ENCODE data around the gene HENMT1. TPM values are rescaled to one million over a fixed set of nuclear protein-coding genes. Genes with fewer than 3 reads are reported as not detected.

HENMT1 gene
- total RNA-seq, 2 experiments from 2014 or later = 6.3 to 8.2 TPM

GRCh38 chr1:108615544-108615943 is 45.3 kb downstream of the HENMT1 start:
- no peaks in the 10 kb centered on the region for H3K9me3 ChIP-seq (ENCODE audit: control insufficient read depth in 1 of 2, insufficient read depth in 1 of 2, low read length in 2 of 2)
- intact Hi-C loops (cut with DNase I, micrococcal nuclease) = no loop called here
- Mint-ChIP-seq H3K27ac (no peak overlapping the region), H3K9me3 (no peaks in the 10 kb centered on the region), H3K4me3 (no peak overlapping the region), H3K27me3 (no peaks in the 10 kb centered on the region), H3K36me3 (ENCODE audit: low read depth) (peaks cover 10% of the 10 kb centered on the region), H3K4me1 (ENCODE audit: low read depth) (no peaks in the 10 kb centered on the region)
- POLR2A ChIA-PET = interaction anchor here (0.9 kb wide), 1 partner anchor 56 kb away, joined by 3 read pairs; the partner anchor contains the start of gene EEIG2
- H3K4me3 ChIP-seq (ENCODE audit: low read length) = no peak overlapping the region
- ATAC-seq (ENCODE audit: poor library complexity) = no peak
- no peak overlapping the region for H3K27ac ChIP-seq (ENCODE audit: low read depth in 1 of 2, low read length in 2 of 2)
- TF ChIP-seq CTCF (IDR thresholded peaks at IDR 0.05) = no peak
- no peaks in the 10 kb centered on the region for H3K27me3 ChIP-seq (ENCODE audit: control insufficient read depth in 1 of 2, insufficient read depth in 2 of 2, low read length in 2 of 2)
- CTCF ChIA-PET = interaction anchor here (0.6 to 0.7 kb wide), 3 partner anchors 8 to 282 kb away, joined by 3 read pairs; partner anchors contain the start of gene EEIG2
- H3K36me3 ChIP-seq (ENCODE audit: insufficient read depth, low read length) = peaks cover 27% of the 10 kb centered on the region
- DNase-seq = no peak
- H3K4me1 ChIP-seq (ENCODE audit: insufficient read depth, low read length) = no peaks in the 10 kb centered on the region

- ATAC-seq (ENCODE audit: poor library complexity) = no peak
- Histone ChIP-seq H3K27me3 (ENCODE audit: control insufficient read depth in 1 of 2, insufficient read depth in 2 of 2, low read length in 2 of 2) (no peaks in the 10 kb centered on the region), H3K4me1 (ENCODE audit: insufficient read depth, low read length) (no peaks in the 10 kb centered on the region), H3K27ac (ENCODE audit: low read depth in 1 of 2, low read length in 2 of 2) (no peak overlapping the region), H3K4me3 (ENCODE audit: low read length) (no peak overlapping the region), H3K9me3 (ENCODE audit: control insufficient read depth in 1 of 2, insufficient read depth in 1 of 2, low read length in 2 of 2) (no peaks in the 10 kb centered on the region), H3K36me3 (ENCODE audit: insufficient read depth, low read length) (peaks cover 32% of the 10 kb centered on the region)
- H3K36me3 Mint-ChIP-seq (ENCODE audit: low read depth) = peaks cover 29% of the 10 kb centered on the region
- H3K27me3 Mint-ChIP-seq = no peaks in the 10 kb centered on the region
- no peak overlapping the region for H3K27ac Mint-ChIP-seq
- no peak for DNase-seq
- no peaks in the 10 kb centered on the region for H3K9me3 Mint-ChIP-seq
- no peak overlapping the region for H3K4me3 Mint-ChIP-seq
- intact Hi-C loops (cut with DNase I, micrococcal nuclease) = no loop called here
- no peak for TF ChIP-seq CTCF (IDR thresholded peaks at IDR 0.05)
- no peaks in the 10 kb centered on the region for H3K4me1 Mint-ChIP-seq (ENCODE audit: low read depth)
- ChIA-PET POLR2A (no interaction called here), CTCF (no interaction called here)
Measured at GRCh38 chr1:108612496-108612895, 48.4 kb downstream of the HENMT1 start.

- Mint-ChIP-seq H3K27ac (no peak overlapping the region), H3K4me3 (no peak overlapping the region), H3K4me1 (ENCODE audit: low read depth) (no peaks in the 10 kb centered on the region), H3K9me3 (no peaks in the 10 kb centered on the region), H3K27me3 (no peaks in the 10 kb centered on the region), H3K36me3 (ENCODE audit: low read depth) (peaks cover 29% of the 10 kb centered on the region)
- no peak for TF ChIP-seq CTCF (IDR thresholded peaks at IDR 0.05)
- Histone ChIP-seq H3K36me3 (ENCODE audit: insufficient read depth, low read length) (peaks cover 32% of the 10 kb centered on the region), H3K9me3 (ENCODE audit: control insufficient read depth in 1 of 2, insufficient read depth in 1 of 2, low read length in 2 of 2) (no peaks in the 10 kb centered on the region), H3K27ac (ENCODE audit: low read depth in 1 of 2, low read length in 2 of 2) (no peak overlapping the region), H3K4me1 (ENCODE audit: insufficient read depth, low read length) (no peaks in the 10 kb centered on the region), H3K27me3 (ENCODE audit: control insufficient read depth in 1 of 2, insufficient read depth in 2 of 2, low read length in 2 of 2) (no peaks in the 10 kb centered on the region), H3K4me3 (ENCODE audit: low read length) (no peak overlapping the region)
- ATAC-seq (ENCODE audit: poor library complexity) (no peak), DNase-seq (no peak)
- CTCF ChIA-PET = interaction anchor here (1.2 kb wide), 1 partner anchor 52 kb away, joined by 4 read pairs; the partner anchor contains the start of gene EEIG2
- POLR2A ChIA-PET = no interaction called here
- intact Hi-C loops (cut with DNase I, micrococcal nuclease) = no loop called here
Measured at GRCh38 chr1:108611984-108612383, 48.9 kb downstream of the HENMT1 start.

Measured in CD4-positive, alpha-beta T cell (primary cell).